Loucy (cell line): ENCODE results near the gene ADAMTS13.

Experiments
- H2AFZ ChIP-seq: fragments of 200-600 bp; sonication (generic); 2 replicates; pipeline ENCODE4 v1.6.0; 2016; ENCODE audit warnings: antibody characterized with exemption, mild to moderate bottlenecking, low read length, moderate library complexity
- H3F3A ChIP-seq: fragments of 200-600 bp; 2 replicates; pipeline ENCODE4 v1.6.0; 2016; ENCODE audit warnings: antibody characterized with exemption, low read depth, mild to moderate bottlenecking
- H3K27me3 ChIP-seq: fragments of 200-600 bp; sonication (generic); 2 replicates; pipeline ENCODE4 v1.6.1; 2014; ENCODE audit warnings: low read length, mild to moderate bottlenecking; ENCODE audit not compliant: insufficient read depth, poor library complexity, severe bottlenecking
- H3K36me3 ChIP-seq: fragments of 200-600 bp; sonication (generic); 2 replicates; pipeline ENCODE4 v1.6.1; 2016; ENCODE audit warnings: low read length; ENCODE audit not compliant: insufficient read depth
- H3K4me1 ChIP-seq: fragments of 200-600 bp; sonication (generic); 2 replicates; pipeline ENCODE4 v1.5.1; 2014; ENCODE audit warnings: low read length, mild to moderate bottlenecking; ENCODE audit not compliant: insufficient read depth, poor library complexity, severe bottlenecking
- H3K4me2 ChIP-seq: fragments of 200-600 bp; sonication (generic); 2 replicates; pipeline ENCODE4 v1.6.0; 2014; ENCODE audit warnings: antibody characterized with exemption, low read length, low read depth, mild to moderate bottlenecking; ENCODE audit not compliant: poor library complexity, severe bottlenecking
- H3K4me3 ChIP-seq: fragments of 200-600 bp; sonication (generic); 2 replicates; pipeline ENCODE4 v1.5.1; 2014; ENCODE audit warnings: low read length, mild to moderate bottlenecking, mixed read lengths; ENCODE audit not compliant: poor library complexity, severe bottlenecking
- H3K79me2 ChIP-seq: fragments of 200-600 bp; sonication (generic); 2 replicates; pipeline ENCODE4 v1.6.1; 2014; ENCODE audit warnings: low read length; ENCODE audit not compliant: insufficient read depth
- H3K9ac ChIP-seq: fragments of 200-600 bp; sonication (generic); 2 replicates; pipeline ENCODE4 v1.6.0; 2014; ENCODE audit warnings: mild to moderate bottlenecking, low read depth, low read length, moderate library complexity; ENCODE audit not compliant: poor library complexity, severe bottlenecking
- H3K9me2 ChIP-seq: fragments of 200-600 bp; sonication (generic); replicated peaks from 2 replicates; pipeline ENCODE4 v1.6.1; 2016; ENCODE audit warnings: low read depth, low read length, mixed read lengths
- H3K9me3 ChIP-seq: fragments of 200-600 bp; sonication (generic); 2 replicates; pipeline ENCODE4 v1.6.1; 2014; ENCODE audit warnings: mild to moderate bottlenecking, antibody characterized with exemption, low read length, low read depth; ENCODE audit not compliant: insufficient read depth
- H4K20me1 ChIP-seq: fragments of 200-600 bp; sonication (generic); 2 replicates; pipeline ENCODE4 v1.6.0; 2014; ENCODE audit warnings: antibody characterized with exemption, low read length, mild to moderate bottlenecking; ENCODE audit not compliant: insufficient read depth, poor library complexity, severe bottlenecking
- EZH2phosphoT487 ChIP-seq: fragments of 200-600 bp; IDR thresholded peaks from 2 replicates; pipeline ENCODE4 v1.6.1; 2018; ENCODE audit warnings: antibody characterized with exemption, mild to moderate bottlenecking, moderate library complexity, borderline replicate concordance
- TF ChIP-seq, protein P1 (sequence below): fragments of 200-600 bp; sonication (generic); conservative IDR thresholded peaks from 2 replicates; pipeline ENCODE4 v1.5.1; 2014; ENCODE audit warnings: mild to moderate bottlenecking, antibody characterized with exemption, low read length

The ADAMTS13 gene

DNA sequence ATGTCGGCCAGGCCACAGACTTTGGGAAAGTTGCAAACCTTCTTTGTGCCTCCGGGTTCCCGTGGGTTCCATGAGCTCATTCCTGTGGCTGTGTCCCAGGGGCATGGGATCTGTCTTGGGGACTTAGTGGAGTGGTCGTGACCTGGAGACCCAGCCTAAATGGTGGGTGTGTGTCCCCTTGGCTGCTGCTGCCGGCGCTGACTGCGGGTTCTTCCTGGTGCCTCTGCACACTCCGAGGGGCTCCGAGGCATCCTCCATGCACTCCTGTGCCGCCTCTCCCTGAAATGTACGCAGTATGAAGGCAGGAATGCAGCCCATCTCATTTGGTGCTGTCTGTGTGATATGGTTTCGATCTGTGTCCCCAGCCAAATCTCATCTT, 77.7 kb downstream of the ADAMTS13 start:
- no peak for TF ChIP-seq EZH2phosphoT487
- TF ChIP-seq, protein P1, sequence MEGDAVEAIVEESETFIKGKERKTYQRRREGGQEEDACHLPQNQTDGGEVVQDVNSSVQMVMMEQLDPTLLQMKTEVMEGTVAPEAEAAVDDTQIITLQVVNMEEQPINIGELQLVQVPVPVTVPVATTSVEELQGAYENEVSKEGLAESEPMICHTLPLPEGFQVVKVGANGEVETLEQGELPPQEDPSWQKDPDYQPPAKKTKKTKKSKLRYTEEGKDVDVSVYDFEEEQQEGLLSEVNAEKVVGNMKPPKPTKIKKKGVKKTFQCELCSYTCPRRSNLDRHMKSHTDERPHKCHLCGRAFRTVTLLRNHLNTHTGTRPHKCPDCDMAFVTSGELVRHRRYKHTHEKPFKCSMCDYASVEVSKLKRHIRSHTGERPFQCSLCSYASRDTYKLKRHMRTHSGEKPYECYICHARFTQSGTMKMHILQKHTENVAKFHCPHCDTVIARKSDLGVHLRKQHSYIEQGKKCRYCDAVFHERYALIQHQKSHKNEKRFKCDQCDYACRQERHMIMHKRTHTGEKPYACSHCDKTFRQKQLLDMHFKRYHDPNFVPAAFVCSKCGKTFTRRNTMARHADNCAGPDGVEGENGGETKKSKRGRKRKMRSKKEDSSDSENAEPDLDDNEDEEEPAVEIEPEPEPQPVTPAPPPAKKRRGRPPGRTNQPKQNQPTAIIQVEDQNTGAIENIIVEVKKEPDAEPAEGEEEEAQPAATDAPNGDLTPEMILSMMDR: no peak
- Histone ChIP-seq H3K4me2 (no peak overlapping the region), H3F3A (no peaks in the 10 kb centered on the region), H3K27me3 (no peaks in the 10 kb centered on the region), H3K4me1 (no peaks in the 10 kb centered on the region), H3K36me3 (no peaks in the 10 kb centered on the region), H3K9ac (no peak overlapping the region), H3K79me2 (no peaks in the 10 kb centered on the region), H3K4me3 (no peak overlapping the region), H4K20me1 (no peaks in the 10 kb centered on the region), H3K9me2 (no peaks in the 10 kb centered on the region), H3K9me3 (peaks cover 13% of the 10 kb centered on the region; the same call in 1 of the 2 replicates), H2AFZ (no peak overlapping the region)

DNA sequence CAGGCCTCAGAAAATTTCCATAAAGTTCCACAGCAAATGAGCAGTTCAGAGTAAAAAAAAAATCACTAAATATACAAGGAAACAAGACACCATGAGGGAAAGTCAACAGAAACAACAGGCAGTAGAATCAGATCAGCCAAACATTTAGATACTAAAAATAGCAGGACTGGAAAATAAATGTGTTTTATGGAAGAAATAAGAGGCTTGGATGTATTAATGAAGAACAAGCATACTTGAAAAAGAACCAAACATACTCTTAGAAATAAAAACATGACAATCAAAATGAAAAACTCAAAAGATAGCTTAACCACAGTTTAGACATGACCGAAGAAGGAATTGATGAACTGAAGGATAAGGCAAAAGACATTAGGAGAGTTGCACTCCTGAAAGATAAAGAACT, 79.9 kb downstream of the ADAMTS13 start:
- Histone ChIP-seq H3F3A (no peaks in the 10 kb centered on the region), H3K79me2 (no peaks in the 10 kb centered on the region), H3K4me1 (no peaks in the 10 kb centered on the region), H3K9me2 (no peaks in the 10 kb centered on the region), H3K4me2 (no peak overlapping the region), H4K20me1 (no peaks in the 10 kb centered on the region), H3K27me3 (no peaks in the 10 kb centered on the region), H2AFZ (no peak overlapping the region), H3K9me3 (peaks cover 13% of the 10 kb centered on the region; the same call in 1 of the 2 replicates), H3K36me3 (no peaks in the 10 kb centered on the region), H3K4me3 (no peak overlapping the region), H3K9ac (no peak overlapping the region)
- TF ChIP-seq EZH2phosphoT487: no peak
- TF ChIP-seq, protein P1: no peak

DNA sequence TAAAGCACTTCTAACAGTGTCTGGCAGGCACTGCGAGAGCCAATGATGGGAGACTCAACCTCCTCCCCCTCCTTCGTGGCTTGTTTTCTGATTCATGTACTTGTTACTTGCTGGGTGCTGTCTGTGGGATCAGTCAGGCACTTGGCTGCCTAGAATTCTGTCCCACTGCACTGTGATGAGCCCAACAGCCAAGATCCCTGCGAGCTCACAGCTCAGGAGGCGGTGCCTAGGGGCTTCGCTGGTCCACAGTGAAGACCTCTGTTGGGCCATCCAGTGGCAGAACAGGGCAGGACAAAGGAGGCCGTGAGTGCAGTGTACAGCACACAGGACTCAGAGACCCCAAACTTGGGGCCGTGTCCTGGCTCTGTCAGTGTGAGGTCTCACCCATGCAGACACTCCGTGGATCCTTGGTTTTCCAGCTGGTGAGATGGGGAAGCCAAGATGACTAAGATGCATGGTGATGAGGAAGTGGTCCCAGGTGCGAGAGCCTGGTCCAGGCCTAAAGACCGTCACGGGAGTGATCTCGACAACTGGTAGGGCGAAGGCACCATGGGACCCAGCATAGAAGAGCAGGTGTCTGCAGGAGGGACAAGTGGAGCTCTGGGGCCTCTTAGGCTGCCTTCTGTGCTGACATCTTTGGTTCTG, 83.1 kb downstream of the ADAMTS13 start:
- TF ChIP-seq EZH2phosphoT487: no peak
- TF ChIP-seq, protein P1: no peak
- 0 out of 2 replicates have a peak, but pooled peaks cover 5% of the 10 kb centered on the region for H3F3A ChIP-seq
- H3K4me1 ChIP-seq: peaks cover 28% of the 10 kb centered on the region
- no peak overlapping the region for H3K9ac ChIP-seq
- no peak overlapping the region for H3K4me3 ChIP-seq
- H3K27me3 ChIP-seq: no peaks in the 10 kb centered on the region
- peaks cover 13% of the 10 kb centered on the region; the same call in 1 of the 2 replicates for H3K9me3 ChIP-seq
- no peak overlapping the region for H3K4me2 ChIP-seq
- H3K79me2 ChIP-seq: no peaks in the 10 kb centered on the region
- no peaks in the 10 kb centered on the region for H3K36me3 ChIP-seq
- no peaks in the 10 kb centered on the region for H4K20me1 ChIP-seq
- no peaks in the 10 kb centered on the region for H3K9me2 ChIP-seq
- no peak overlapping the region for H2AFZ ChIP-seq
